ENCODE data around the gene SLC38A2. TPM values are rescaled to one million over a fixed set of nuclear protein-coding genes. Genes with fewer than 3 reads are reported as not detected.

Gene SLC38A2
- total RNA-seq, 1 experiment from 2014 or later, result 453 TPM

DNA sequence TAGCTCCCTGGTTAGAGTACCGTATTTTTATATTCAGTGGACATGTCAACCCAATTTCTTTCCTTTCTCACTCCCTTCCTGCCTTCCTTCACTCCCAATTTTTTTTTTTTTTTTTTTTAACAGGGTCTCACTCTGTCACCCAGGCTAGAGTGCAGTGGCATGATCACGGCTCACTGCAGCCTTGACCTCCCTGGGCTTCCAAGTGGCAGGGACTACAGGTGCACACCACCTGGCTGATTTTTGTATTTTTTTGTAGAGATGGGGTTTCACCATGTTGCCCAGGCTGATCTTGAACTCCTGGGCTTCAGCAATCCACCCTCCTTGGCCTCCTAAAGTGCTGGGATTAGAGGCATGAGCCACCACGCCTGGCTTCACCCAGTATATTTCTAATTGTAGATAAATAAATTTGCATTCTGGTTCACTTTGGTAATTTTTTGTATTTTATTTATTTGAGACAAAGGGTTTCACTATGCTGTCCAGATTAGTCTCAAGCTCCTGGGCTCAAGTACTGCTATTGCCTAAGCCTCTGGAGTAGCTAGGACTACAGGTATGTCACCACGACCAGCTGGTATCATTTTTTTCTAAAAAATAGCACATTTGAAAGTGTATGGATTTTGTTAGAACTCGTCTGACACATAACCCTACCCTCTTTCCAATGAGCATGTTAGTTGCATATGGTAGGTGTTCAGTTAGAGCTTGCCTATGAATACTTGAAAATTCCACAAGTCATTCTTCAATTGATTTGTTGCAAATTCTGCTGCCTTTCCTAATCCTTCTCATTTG is 15.7 kb downstream of the SLC38A2 start:
- peak overlapping the region in 1 of 3 experiments; percentile 11; a peak in 3 of 7 replicates for H3K27ac Mint-ChIP-seq

More for the DNA sequence above, 15.7 kb downstream of the SLC38A2 start:
- H2AK5ac ChIP-seq (ENCODE audit: insufficient read length, low read length), result no peak overlapping the region
- no peak overlapping the region for H4K91ac ChIP-seq (ENCODE audit: insufficient read length, low read depth, low read length)
- no peak overlapping the region for H4K8ac ChIP-seq (replicated peaks; ENCODE audit: insufficient read length, low read depth, low read length)
- no peaks in the 10 kb centered on the region for H3K79me2 ChIP-seq (ENCODE audit: insufficient read depth, low read length)
- H3K4me1 Mint-ChIP-seq, result peaks cover 5 to 9% of the 10 kb centered on the region in 2 experiments
- H2BK5ac ChIP-seq (ENCODE audit: insufficient read length, low read length), result no peak overlapping the region
- no peaks in the 10 kb centered on the region for H3K27me3 ChIP-seq (ENCODE audit: insufficient read depth, low read length)
- no peak overlapping the region for H3K9ac ChIP-seq (ENCODE audit: extremely low read depth, insufficient read length, low read length)
- no peaks in the 10 kb centered on the region for H3K9me3 ChIP-seq (ENCODE audit: control insufficient read depth, low read depth, low read length)
- DNase-seq, result no peak
- no peaks in the 10 kb centered on the region for H3K79me1 ChIP-seq (ENCODE audit: insufficient read depth, low read depth, low read length, poor library complexity, severe bottlenecking)
- H4K5ac ChIP-seq (ENCODE audit: insufficient read length, low read depth, low read length), result no peak overlapping the region
- H3K56ac ChIP-seq (ENCODE audit: insufficient read length, low read depth, low read length), result no peak overlapping the region
- no peak overlapping the region for H2AFZ ChIP-seq (ENCODE audit: low read length)
- H3K36me3 Mint-ChIP-seq (ENCODE audit: insufficient read depth in 1 of 3, low read depth in 3 of 3), result peaks cover 21 to 31% (median 31%) of the 10 kb centered on the region in 3 experiments
- H3K23me2 ChIP-seq (ENCODE audit: insufficient read length, low read depth, low read length, poor library complexity, severe bottlenecking), result no peaks in the 10 kb centered on the region
- WGBS (ENCODE audit: extremely low coverage, insufficient read length, low lambda C conversion rate), result no CpG with 5 or more reads among the region's 5 CpGs
- H3K27me3 Mint-ChIP-seq (ENCODE audit: low read depth), result peaks cover 2% of the 10 kb centered on the region; the same call in 1 of the 2 replicates
- no peak overlapping the region for H3K4me2 ChIP-seq (ENCODE audit: insufficient read depth, insufficient read length, low read length)
- H2BK15ac ChIP-seq (ENCODE audit: low read depth, low read length), result no peak overlapping the region
- no peaks in the 10 kb centered on the region for H3K4me1 ChIP-seq (ENCODE audit: insufficient read depth, low read length)
- no peak overlapping the region for H2BK120ac ChIP-seq (ENCODE audit: low read depth, low read length, poor library complexity, severe bottlenecking)
- H3K27ac ChIP-seq (ENCODE audit: insufficient read length, low read depth, low read length), result peak overlapping the region; percentile 53
- H3K14ac ChIP-seq (ENCODE audit: insufficient read depth, low read length), result no peak overlapping the region
- H3K4me3 Mint-ChIP-seq, result no peak overlapping the region
- no peak overlapping the region for H2BK12ac ChIP-seq (ENCODE audit: insufficient read length, low read depth, low read length)
- H3K4ac ChIP-seq (ENCODE audit: low read depth, low read length), result no peak overlapping the region
- H3K18ac ChIP-seq (ENCODE audit: insufficient read length, low read depth, low read length), result no peak overlapping the region
- no peak overlapping the region for H3K23ac ChIP-seq (ENCODE audit: insufficient read length, low read depth, low read length)
- TF ChIP-seq, protein P1, sequence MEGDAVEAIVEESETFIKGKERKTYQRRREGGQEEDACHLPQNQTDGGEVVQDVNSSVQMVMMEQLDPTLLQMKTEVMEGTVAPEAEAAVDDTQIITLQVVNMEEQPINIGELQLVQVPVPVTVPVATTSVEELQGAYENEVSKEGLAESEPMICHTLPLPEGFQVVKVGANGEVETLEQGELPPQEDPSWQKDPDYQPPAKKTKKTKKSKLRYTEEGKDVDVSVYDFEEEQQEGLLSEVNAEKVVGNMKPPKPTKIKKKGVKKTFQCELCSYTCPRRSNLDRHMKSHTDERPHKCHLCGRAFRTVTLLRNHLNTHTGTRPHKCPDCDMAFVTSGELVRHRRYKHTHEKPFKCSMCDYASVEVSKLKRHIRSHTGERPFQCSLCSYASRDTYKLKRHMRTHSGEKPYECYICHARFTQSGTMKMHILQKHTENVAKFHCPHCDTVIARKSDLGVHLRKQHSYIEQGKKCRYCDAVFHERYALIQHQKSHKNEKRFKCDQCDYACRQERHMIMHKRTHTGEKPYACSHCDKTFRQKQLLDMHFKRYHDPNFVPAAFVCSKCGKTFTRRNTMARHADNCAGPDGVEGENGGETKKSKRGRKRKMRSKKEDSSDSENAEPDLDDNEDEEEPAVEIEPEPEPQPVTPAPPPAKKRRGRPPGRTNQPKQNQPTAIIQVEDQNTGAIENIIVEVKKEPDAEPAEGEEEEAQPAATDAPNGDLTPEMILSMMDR (conservative IDR thresholded peaks at IDR 0.05), result no peak
- H4K20me1 ChIP-seq (ENCODE audit: control insufficient read depth, insufficient read depth, insufficient read length), result no peaks in the 10 kb centered on the region
- no peak overlapping the region for H2BK20ac ChIP-seq (ENCODE audit: low read depth, low read length, poor library complexity, severe bottlenecking)
- no peak overlapping the region for H3T11ph ChIP-seq (ENCODE audit: low read length)
- H3K9me3 Mint-ChIP-seq, result no peaks in the 10 kb centered on the region
